ENCODE results near the gene MAP3K5.

GRCh38 chr6:136726837-136727557 is 65.3 kb downstream of the MAP3K5 start:
- TF ChIP-seq POLR2A (IDR thresholded peaks at IDR 0.05) (no peak), EP300 (IDR thresholded peaks at IDR 0.05) (no peak), CTCF (IDR thresholded peaks at IDR 0.05) (no peak)
